ENCODE measurements around the gene MANF. TPM values are rescaled to one million over a fixed set of nuclear protein-coding genes. Genes with fewer than 3 reads are reported as not detected.

MANF gene
- total RNA-seq: 10 to 100 TPM; 35.9 to 97.7 (median 72.6) TPM

GRCh38 chr3:51384726-51385473 is at the start of gene MANF:
Gene MANF, plus strand, starts transcription at chr3:51385291. Its CDS starts 52 bp downstream, at chr3:51385343.
- Histone ChIP-seq H3K36me3 (peaks cover 0 to 26% (median 0%) of the 10 kb centered on the region in 3 donors), H3K4me1 (peaks cover 44 to 60% (median 46%) of the 10 kb centered on the region in 3 donors), H3K4me3 (peak within 1 kb of the TSS; percentile 52 to 90 (median 83)), H3K27me3 (no peaks in the 10 kb centered on the region), H3K27ac (peak within 1 kb of the TSS; percentile 92 to 99 (median 96)), H3K9me3 (no peaks in the 10 kb centered on the region)
- WGBS, 2 donors: 0% methylated on average over 3 of the region's 65 CpGs; no CpG with 5 or more reads in 1 of the 2 donors
- peak; percentile 87 for DNase-seq
- TF ChIP-seq CTCF (IDR thresholded peaks at IDR 0.05): peak in 4 of 6 experiments; percentile 15 to 40 (median 32)
- peak in 3 of 4 donors; percentile 86 to 92 (median 88) for TF ChIP-seq POLR2A (IDR thresholded peaks at IDR 0.05)
- intact Hi-C loops (cut with DNase I): no loop called here

- no peak overlapping the region for H3K4me3 ChIP-seq
- no peak overlapping the region for H3K27ac ChIP-seq
- peaks cover 0 to 14% (median 13%) of the 10 kb centered on the region in 3 donors for H3K4me1 ChIP-seq
- WGBS, 2 donors: 60 to 86% methylated on average over 1 of the region's 1 CpG
- DNase-seq: no peak
- TF ChIP-seq POLR2A (IDR thresholded peaks at IDR 0.05) (no peak), CTCF (IDR thresholded peaks at IDR 0.05) (no peak)
- no peaks in the 10 kb centered on the region for H3K9me3 ChIP-seq
- intact Hi-C loops (cut with DNase I): no loop called here
- no peaks in the 10 kb centered on the region for H3K36me3 ChIP-seq
- no peaks in the 10 kb centered on the region for H3K27me3 ChIP-seq
Measured at GRCh38 chr3:51336261-51336660, 48.8 kb upstream of the MANF start.

- Histone ChIP-seq H3K4me3 (no peak overlapping the region), H3K4me1 (peaks cover 0 to 14% (median 13%) of the 10 kb centered on the region in 3 donors), H3K27me3 (no peaks in the 10 kb centered on the region), H3K36me3 (no peaks in the 10 kb centered on the region), H3K27ac (no peak overlapping the region), H3K9me3 (no peaks in the 10 kb centered on the region)
- 78% methylated on average over 1 of the region's 1 CpG; no CpG with 5 or more reads in 1 of the 2 donors for WGBS, 2 donors
- TF ChIP-seq CTCF (IDR thresholded peaks at IDR 0.05) (no peak), POLR2A (IDR thresholded peaks at IDR 0.05) (no peak)
- intact Hi-C loops (cut with DNase I): no loop called here
- DNase-seq: no peak
Measured at GRCh38 chr3:51337666-51338065, 47.4 kb upstream of the MANF start.

GRCh38 chr3:51338632-51339031 is 46.5 kb upstream of the MANF start:
- Histone ChIP-seq H3K4me3 (no peak overlapping the region), H3K27ac (no peak overlapping the region), H3K9me3 (no peaks in the 10 kb centered on the region), H3K27me3 (no peaks in the 10 kb centered on the region), H3K4me1 (peaks cover 0 to 14% (median 13%) of the 10 kb centered on the region in 3 donors), H3K36me3 (no peaks in the 10 kb centered on the region)
- intact Hi-C loops (cut with DNase I): no loop called here
- 54 to 67% methylated on average over 1 to 3 of the region's 3 CpGs for WGBS, 2 donors
- DNase-seq: no peak
- TF ChIP-seq CTCF (IDR thresholded peaks at IDR 0.05) (no peak), POLR2A (IDR thresholded peaks at IDR 0.05) (no peak)

- WGBS, 2 donors: 30 to 38% methylated on average over 4 of the region's 4 CpGs
- H3K4me1 ChIP-seq: peaks cover 0 to 25% (median 17%) of the 10 kb centered on the region in 3 donors
- H3K36me3 ChIP-seq: no peaks in the 10 kb centered on the region
- no peak overlapping the region for H3K4me3 ChIP-seq
- H3K27ac ChIP-seq: peak overlapping the region; percentile 53 to 66 (median 55)
- no peak for DNase-seq
- H3K27me3 ChIP-seq: no peaks in the 10 kb centered on the region
- TF ChIP-seq POLR2A (IDR thresholded peaks at IDR 0.05) (no peak), CTCF (IDR thresholded peaks at IDR 0.05) (no peak)
- intact Hi-C loops (cut with DNase I): no loop called here
- H3K9me3 ChIP-seq: no peaks in the 10 kb centered on the region
Measured at GRCh38 chr3:51340013-51340829, 44.9 kb upstream of the MANF start.
